IPS-15b (cell line): ENCODE data around the gene RBM24.
"Not testable (repeated sequence)": the region's sequence is repeated elsewhere in the genome, so short reads cannot be mapped to it uniquely, and the experiment has no call there.

Experiments used
- H3K27me3 ChIP-seq: one replicate; pipeline ENCODE4 v1.6.1; 2013; ENCODE audit warnings: low read length; ENCODE audit not compliant: control insufficient read depth, insufficient read depth
- H3K36me3 ChIP-seq: one replicate; pipeline ENCODE4 v1.6.1; 2013; ENCODE audit warnings: low read length; ENCODE audit not compliant: control insufficient read depth, insufficient read depth
- H3K4me1 ChIP-seq: one replicate; pipeline ENCODE4 v1.6.1; 2013; ENCODE audit warnings: mild to moderate bottlenecking, low read length; ENCODE audit not compliant: control insufficient read depth, insufficient read depth
- H3K4me3 ChIP-seq: one replicate; pipeline ENCODE4 v1.5.1; 2013; ENCODE audit warnings: low read depth, low read length
- H3K9ac ChIP-seq: one replicate; pipeline ENCODE4 v1.6.1; 2013; ENCODE audit warnings: low read depth, mild to moderate bottlenecking, low read length
- H3K9me3 ChIP-seq: one replicate; pipeline ENCODE4 v1.6.1; 2013; ENCODE audit warnings: mild to moderate bottlenecking, low read length; ENCODE audit not compliant: control insufficient read depth, insufficient read depth

RBM24 gene

GRCh38 chr6:17292600-17293133 is 11.5 kb downstream of the RBM24 start:
- no peaks in the 10 kb centered on the region for H3K27me3 ChIP-seq
- H3K4me1 ChIP-seq = no peaks in the 10 kb centered on the region
- no peaks in the 10 kb centered on the region for H3K9me3 ChIP-seq
- no peak overlapping the region for H3K4me3 ChIP-seq
- H3K9ac ChIP-seq = no peak overlapping the region
- no peaks in the 10 kb centered on the region for H3K36me3 ChIP-seq

DNA sequence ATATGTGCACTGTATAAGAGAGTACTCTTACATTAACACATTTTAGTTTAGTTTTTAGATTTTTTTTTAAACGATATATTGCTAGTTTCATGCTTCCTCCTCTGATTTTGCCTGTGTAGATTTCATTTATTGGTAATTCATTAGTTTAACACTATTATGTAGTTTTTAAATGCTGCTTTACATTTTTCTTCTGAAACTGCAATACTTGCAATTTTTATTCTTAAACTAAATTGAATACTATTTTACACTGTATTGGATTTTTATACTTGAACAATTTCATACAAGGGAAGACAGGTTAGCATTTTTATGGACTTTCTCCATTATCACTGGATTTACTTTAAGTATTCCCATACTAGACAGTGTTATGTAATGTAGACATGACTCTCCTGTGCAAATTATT is 12.2 kb downstream of the RBM24 start:
- Histone ChIP-seq H3K27me3 (no peaks in the 10 kb centered on the region), H3K36me3 (no peaks in the 10 kb centered on the region), H3K9me3 (no peaks in the 10 kb centered on the region), H3K9ac (no peak overlapping the region), H3K4me1 (no peaks in the 10 kb centered on the region), H3K4me3 (no peak overlapping the region)

GRCh38 chr6:17297271-17298080 is 16.3 kb downstream of the RBM24 start:
- no peaks in the 10 kb centered on the region for H3K27me3 ChIP-seq
- H3K9me3 ChIP-seq = no peaks in the 10 kb centered on the region
- no peak overlapping the region for H3K9ac ChIP-seq
- H3K36me3 ChIP-seq = no peaks in the 10 kb centered on the region
- no peak overlapping the region for H3K4me3 ChIP-seq
- H3K4me1 ChIP-seq = no peaks in the 10 kb centered on the region

DNA sequence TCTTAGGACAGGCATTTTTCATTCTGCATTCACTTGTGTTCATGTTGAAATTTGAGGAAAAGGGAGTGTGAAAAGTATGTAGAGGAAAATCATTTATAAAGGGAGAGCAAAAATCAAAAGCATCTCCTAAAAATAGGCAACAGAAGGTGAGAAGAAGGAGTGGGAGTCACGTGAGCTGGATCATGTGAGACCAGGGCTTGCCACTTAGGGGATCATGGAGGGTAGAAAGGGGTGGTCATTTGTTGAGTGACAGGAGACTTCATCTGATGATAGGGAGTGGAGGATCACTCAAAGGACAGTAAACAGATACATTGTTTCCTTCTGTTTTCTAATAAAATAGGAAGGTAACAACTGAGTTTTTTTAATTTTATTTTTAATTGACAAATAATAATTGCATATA is 17.1 kb downstream of the RBM24 start:
- H3K36me3 ChIP-seq = no peaks in the 10 kb centered on the region
- no peaks in the 10 kb centered on the region for H3K9me3 ChIP-seq
- no peaks in the 10 kb centered on the region for H3K4me1 ChIP-seq
- no peak overlapping the region for H3K4me3 ChIP-seq
- no peak overlapping the region for H3K9ac ChIP-seq
- H3K27me3 ChIP-seq = no peaks in the 10 kb centered on the region

DNA sequence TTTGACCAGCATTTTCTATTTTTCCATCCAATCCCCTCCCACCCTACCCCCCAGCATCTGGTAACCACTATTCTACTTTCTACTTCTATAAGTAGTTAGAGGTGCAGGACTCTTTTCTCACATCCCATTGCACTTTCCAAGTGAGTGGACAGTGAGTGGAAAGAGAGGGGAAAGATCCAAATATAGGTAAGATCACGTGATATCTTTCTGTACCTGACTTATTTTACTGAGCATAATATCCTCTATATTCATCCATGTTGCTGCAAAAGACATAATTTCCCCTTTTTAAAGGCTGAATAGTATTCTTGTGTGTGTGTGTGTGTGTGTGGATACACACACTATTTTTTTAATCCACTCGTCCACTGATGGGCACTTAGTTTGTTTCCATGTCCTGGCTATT is 18.1 kb downstream of the RBM24 start:
- H3K9ac ChIP-seq = no peak overlapping the region
- no peak overlapping the region for H3K4me3 ChIP-seq
- no peaks in the 10 kb centered on the region for H3K4me1 ChIP-seq
- H3K9me3 ChIP-seq = no peaks in the 10 kb centered on the region
- no peaks in the 10 kb centered on the region for H3K27me3 ChIP-seq
- no peaks in the 10 kb centered on the region for H3K36me3 ChIP-seq

DNA sequence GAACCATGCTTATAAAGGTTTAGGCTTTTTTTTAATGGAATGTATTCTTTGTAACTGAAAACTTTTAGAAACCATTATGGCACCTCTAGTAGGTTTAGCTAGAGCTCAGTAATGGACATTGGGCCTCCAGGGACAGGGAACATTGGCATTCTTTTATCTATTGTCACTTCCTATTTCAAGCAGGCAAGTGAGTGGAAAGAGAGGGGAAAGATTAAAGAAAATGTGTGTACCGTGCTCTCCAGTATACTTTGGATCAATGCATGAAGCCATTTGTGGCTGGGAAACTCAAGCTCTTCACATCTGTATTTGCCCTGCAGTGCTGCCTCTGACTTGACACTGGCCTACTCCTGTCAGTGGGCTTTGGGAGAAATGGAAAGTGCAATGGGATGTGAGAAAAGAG is 18.6 kb downstream of the RBM24 start:
- Histone ChIP-seq H3K9me3 (no peaks in the 10 kb centered on the region), H3K36me3 (no peaks in the 10 kb centered on the region), H3K4me1 (no peaks in the 10 kb centered on the region), H3K4me3 (no peak overlapping the region), H3K27me3 (no peaks in the 10 kb centered on the region), H3K9ac (no peak overlapping the region)

DNA sequence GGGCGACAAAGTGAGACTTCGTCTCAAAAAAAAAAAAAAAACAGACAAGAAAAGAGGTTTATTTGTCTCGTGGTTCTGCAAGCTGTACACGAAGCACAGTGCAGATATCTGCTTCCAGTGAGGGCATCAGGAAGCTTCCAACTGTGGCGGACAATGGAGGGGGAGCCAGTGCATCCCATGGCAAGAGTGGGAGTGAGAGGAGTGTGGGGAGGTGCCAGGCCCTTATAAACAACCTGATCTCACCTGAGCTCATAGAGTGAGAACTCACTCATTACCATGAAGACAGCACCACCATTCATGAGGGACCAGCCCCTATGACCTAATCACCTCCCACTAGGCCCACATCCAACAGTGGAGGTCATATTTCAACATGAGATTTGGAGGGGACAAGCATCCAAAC is 19.5 kb downstream of the RBM24 start:
- Histone ChIP-seq H3K36me3 (no peaks in the 10 kb centered on the region), H3K9ac (no peak overlapping the region), H3K4me1 (peaks cover 4% of the 10 kb centered on the region), H3K9me3 (no peaks in the 10 kb centered on the region), H3K27me3 (no peaks in the 10 kb centered on the region), H3K4me3 (no peak overlapping the region)

DNA sequence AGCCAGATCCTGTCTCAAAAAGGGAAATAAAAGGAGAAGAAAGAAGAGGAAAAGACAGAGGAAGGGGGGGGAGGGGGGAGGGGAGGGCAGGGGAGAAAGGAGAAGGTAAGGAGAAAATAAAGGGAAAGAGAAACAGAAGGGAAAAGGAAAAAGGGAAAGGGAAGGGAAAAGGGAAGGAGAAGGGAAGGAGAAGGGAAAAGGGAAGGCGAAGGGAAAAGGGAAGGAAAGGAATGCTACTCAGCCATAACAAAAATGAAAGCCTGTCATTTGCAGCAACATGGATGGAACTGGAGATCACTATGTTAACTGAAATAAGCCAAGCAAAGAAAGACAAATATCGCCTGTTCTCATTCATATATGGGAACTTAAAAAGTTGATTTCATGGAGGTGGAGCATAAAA is 22.3 kb downstream of the RBM24 start:
- no peak overlapping the region for H3K4me3 ChIP-seq
- no peaks in the 10 kb centered on the region for H3K9me3 ChIP-seq
- no peaks in the 10 kb centered on the region for H3K27me3 ChIP-seq
- H3K4me1 ChIP-seq = peaks cover 6% of the 10 kb centered on the region
- no peaks in the 10 kb centered on the region for H3K36me3 ChIP-seq
- H3K9ac ChIP-seq = no peak overlapping the region

- no peaks in the 10 kb centered on the region for H3K27me3 ChIP-seq
- H3K9ac ChIP-seq = no peak overlapping the region
- no peaks in the 10 kb centered on the region for H3K9me3 ChIP-seq
- H3K4me1 ChIP-seq = peaks cover 6% of the 10 kb centered on the region
- no peaks in the 10 kb centered on the region for H3K36me3 ChIP-seq
- H3K4me3 ChIP-seq = no peak overlapping the region
Measured at GRCh38 chr6:17305219-17306001, 24.2 kb downstream of the RBM24 start.

GRCh38 chr6:17311595-17312311 is 30.6 kb downstream of the RBM24 start:
- no peak overlapping the region for H3K9ac ChIP-seq
- H3K27me3 ChIP-seq = no peaks in the 10 kb centered on the region
- no peaks in the 10 kb centered on the region for H3K4me1 ChIP-seq
- no peak overlapping the region for H3K4me3 ChIP-seq
- no peaks in the 10 kb centered on the region for H3K36me3 ChIP-seq
- no peaks in the 10 kb centered on the region for H3K9me3 ChIP-seq

DNA sequence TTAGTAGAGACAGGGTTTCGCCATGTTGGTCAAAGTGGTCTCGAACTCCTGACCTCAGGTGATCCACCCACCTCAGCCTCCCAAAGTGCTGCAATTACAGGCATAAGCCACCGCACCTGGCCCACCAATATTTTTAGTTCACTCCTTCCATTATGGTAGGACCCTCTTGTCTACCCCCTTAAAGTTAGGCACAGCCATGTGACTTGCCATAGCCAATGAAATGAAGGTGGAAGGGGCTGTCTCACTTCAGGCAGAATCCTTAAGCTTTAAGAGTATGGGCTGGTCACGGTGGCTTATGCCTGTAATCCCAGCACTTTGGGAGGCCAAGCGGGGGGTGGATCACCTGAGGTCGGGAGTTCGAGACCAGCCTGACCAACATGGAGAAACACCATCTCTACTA is 32.1 kb downstream of the RBM24 start:
- not testable (repeated sequence) for H3K4me1 ChIP-seq, H3K36me3 ChIP-seq, H3K4me3 ChIP-seq, H3K27me3 ChIP-seq, H3K9ac ChIP-seq, H3K9me3 ChIP-seq
